H9 (cell line): ENCODE data around the gene GDPD4. TPM values are rescaled to one million over a fixed set of nuclear protein-coding genes. Genes with fewer than 3 reads are reported as not detected.

Experiments
- DNase-seq: peaks from one replicate; pipeline ENCODE4 v3.0.0-alpha.2; 2017
- H2AFZ ChIP-seq: one replicate; pipeline ENCODE4 v1.6.1; 2013; ENCODE audit warnings: mild to moderate bottlenecking, low read length, control low read depth, moderate library complexity
- H2AK5ac ChIP-seq: 2 replicates; pipeline ENCODE4 v1.6.1; 2013; ENCODE audit warnings: low read length, control low read depth, mixed read lengths; ENCODE audit not compliant: insufficient read length
- H2BK120ac ChIP-seq: one replicate; pipeline ENCODE4 v1.6.1; 2013; ENCODE audit warnings: low read depth, mild to moderate bottlenecking, low read length, control low read depth, inconsistent platforms; ENCODE audit not compliant: poor library complexity, severe bottlenecking
- H2BK12ac ChIP-seq: 2 replicates; pipeline ENCODE4 v1.6.1; 2013; ENCODE audit warnings: low read length, control low read depth, mixed read lengths, low read depth; ENCODE audit not compliant: insufficient read length
- H2BK15ac ChIP-seq: 2 replicates; pipeline ENCODE4 v1.6.1; 2013; ENCODE audit warnings: low read depth, low read length, control low read depth
- H2BK20ac ChIP-seq: one replicate; pipeline ENCODE4 v1.6.1; 2013; ENCODE audit warnings: low read depth, mild to moderate bottlenecking, low read length, control low read depth, inconsistent platforms; ENCODE audit not compliant: poor library complexity, severe bottlenecking
- H2BK5ac ChIP-seq: 2 replicates; pipeline ENCODE4 v1.6.1; 2013; ENCODE audit warnings: low read length, control low read depth, mixed read lengths; ENCODE audit not compliant: insufficient read length
- H3K14ac ChIP-seq: 2 replicates; pipeline ENCODE4 v1.6.1; 2013; ENCODE audit warnings: low read length, control low read depth; ENCODE audit not compliant: insufficient read depth
- H3K18ac ChIP-seq: 2 replicates; pipeline ENCODE4 v1.6.1; 2013; ENCODE audit warnings: low read depth, mild to moderate bottlenecking, mixed read lengths, low read length, control low read depth; ENCODE audit not compliant: insufficient read length
- H3K23ac ChIP-seq: 2 replicates; pipeline ENCODE4 v1.6.1; 2013; ENCODE audit warnings: low read length, control low read depth, mixed read lengths, low read depth; ENCODE audit not compliant: insufficient read length
- H3K23me2 ChIP-seq: 2 replicates; pipeline ENCODE4 v1.6.1; 2013; ENCODE audit warnings: low read depth, mild to moderate bottlenecking, mixed read lengths, low read length, control low read depth; ENCODE audit not compliant: insufficient read length, poor library complexity, severe bottlenecking
- H3K27ac ChIP-seq: 2 replicates; pipeline ENCODE4 v1.5.1; 2013; ENCODE audit warnings: low read length, control low read depth, mixed read lengths, low read depth; ENCODE audit not compliant: insufficient read length
- H3K27me3 ChIP-seq: 2 replicates; pipeline ENCODE4 v1.6.1; 2013; ENCODE audit warnings: low read length, control low read depth, inconsistent platforms; ENCODE audit not compliant: insufficient read depth
- H3K4ac ChIP-seq: 2 replicates; pipeline ENCODE4 v1.6.1; 2013; ENCODE audit warnings: low read depth, mild to moderate bottlenecking, control low read depth, inconsistent platforms, low read length, moderate library complexity
- H3K4me1 ChIP-seq: 2 replicates; pipeline ENCODE4 v1.6.1; 2013; ENCODE audit warnings: low read length, control low read depth, inconsistent platforms; ENCODE audit not compliant: insufficient read depth
- H3K4me2 ChIP-seq: 2 replicates; pipeline ENCODE4 v1.6.1; 2013; ENCODE audit warnings: low read length, control low read depth, mixed read lengths; ENCODE audit not compliant: insufficient read length, insufficient read depth
- H3K56ac ChIP-seq: 2 replicates; pipeline ENCODE4 v1.6.1; 2013; ENCODE audit warnings: low read depth, mild to moderate bottlenecking, mixed read lengths, low read length, control low read depth; ENCODE audit not compliant: insufficient read length
- H3K79me1 ChIP-seq: 2 replicates; pipeline ENCODE4 v1.6.1; 2013; ENCODE audit warnings: low read depth, mild to moderate bottlenecking, moderate library complexity, low read length, control low read depth, inconsistent platforms; ENCODE audit not compliant: insufficient read depth, poor library complexity, severe bottlenecking
- H3K79me2 ChIP-seq: 2 replicates; pipeline ENCODE4 v1.6.1; 2013; ENCODE audit warnings: low read length, control low read depth, inconsistent platforms; ENCODE audit not compliant: insufficient read depth
- H3K9ac ChIP-seq: 2 replicates; pipeline ENCODE4 v1.6.1; 2013; ENCODE audit warnings: low read length, control low read depth, mixed read lengths; ENCODE audit not compliant: insufficient read length; ENCODE audit errors: extremely low read depth
- H3K9me3 ChIP-seq: one replicate; pipeline ENCODE4 v1.6.1; 2013; ENCODE audit warnings: low read depth, low read length, inconsistent platforms; ENCODE audit not compliant: control insufficient read depth
- H3T11ph ChIP-seq: one replicate; pipeline ENCODE4 v1.6.1; 2013; ENCODE audit warnings: mild to moderate bottlenecking, low read length, control low read depth, inconsistent platforms
- H4K20me1 ChIP-seq: one replicate; pipeline ENCODE4 v1.6.1; 2013; ENCODE audit not compliant: control insufficient read depth, insufficient read length, insufficient read depth
- H4K5ac ChIP-seq: 2 replicates; pipeline ENCODE4 v1.6.1; 2013; ENCODE audit warnings: low read depth, mild to moderate bottlenecking, mixed read lengths, low read length, control low read depth; ENCODE audit not compliant: insufficient read length
- H4K8ac ChIP-seq: replicated peaks from 2 replicates; pipeline ENCODE4 v1.6.1; 2013; ENCODE audit warnings: low read length, control low read depth, mixed read lengths, low read depth; ENCODE audit not compliant: insufficient read length
- H4K91ac ChIP-seq: 2 replicates; pipeline ENCODE4 v1.6.1; 2013; ENCODE audit warnings: low read depth, mild to moderate bottlenecking, moderate library complexity, mixed read lengths, low read length, control low read depth; ENCODE audit not compliant: insufficient read length
- H3K27ac Mint-ChIP-seq, 3 experiments: 2 replicates in 2 of 3; 3 replicates in 1 of 3; pipeline ENCODE4 v1.8.0; 2020 to 2021; ENCODE audit warnings: mixed read lengths in 3 of 3, mild to moderate bottlenecking in 1 of 3, moderate library complexity in 1 of 3
- H3K27me3 Mint-ChIP-seq: 2 replicates; pipeline ENCODE4 v1.8.0; 2021; ENCODE audit warnings: low read depth, mild to moderate bottlenecking, moderate library complexity, mixed read lengths
- H3K36me3 Mint-ChIP-seq, 3 experiments: 2 replicates in 2 of 3; 3 replicates in 1 of 3; pipeline ENCODE4 v1.8.0; 2020 to 2021; ENCODE audit warnings: low read depth in 3 of 3, mixed read lengths in 3 of 3; ENCODE audit not compliant: insufficient read depth in 1 of 3
- H3K4me1 Mint-ChIP-seq, 2 experiments: 2 replicates each; pipeline ENCODE4 v1.8.0; 2020; ENCODE audit warnings: mixed read lengths in 2 of 2
- H3K4me3 Mint-ChIP-seq, 2 experiments: 2 replicates in 1 of 2; 3 replicates in 1 of 2; pipeline ENCODE4 v1.8.0; 2020 to 2021; ENCODE audit warnings: mild to moderate bottlenecking in 2 of 2, mixed read lengths in 2 of 2, moderate library complexity in 1 of 2
- H3K9me3 Mint-ChIP-seq, 2 experiments: 2 replicates in 1 of 2; 3 replicates in 1 of 2; pipeline ENCODE4 v1.8.0; 2020; ENCODE audit warnings: mild to moderate bottlenecking in 2 of 2, mixed read lengths in 2 of 2, moderate library complexity in 1 of 2
- WGBS: extraction: QIAGEN DNeasy Blood & Tissue Kit; methylation state at CpG from one replicate; pipeline ENCODE4 v1.1.7; 2013; ENCODE audit warnings: missing lambda C conversion rate, low lambda C conversion rate, mixed read lengths; ENCODE audit not compliant: insufficient read length; ENCODE audit errors: extremely low coverage; 5-methylcytosine and 5-hydroxymethylcytosine counted together
- total RNA-seq: library from RNA; stranded (reverse); gene quantifications from 2 replicates; pipeline ENCODE4 v1.2.1, GENCODE V29; 2021
- TF ChIP-seq, protein P1 (sequence below): fragments of 200-600 bp; sonication (generic); conservative IDR thresholded peaks from 3 replicates; pipeline ENCODE4 v1.8.0; 2021; ENCODE audit warnings: antibody characterized with exemption, mild to moderate bottlenecking

The GDPD4 gene
- total RNA-seq, 1 experiment from 2014 or later, result not detected

DNA sequence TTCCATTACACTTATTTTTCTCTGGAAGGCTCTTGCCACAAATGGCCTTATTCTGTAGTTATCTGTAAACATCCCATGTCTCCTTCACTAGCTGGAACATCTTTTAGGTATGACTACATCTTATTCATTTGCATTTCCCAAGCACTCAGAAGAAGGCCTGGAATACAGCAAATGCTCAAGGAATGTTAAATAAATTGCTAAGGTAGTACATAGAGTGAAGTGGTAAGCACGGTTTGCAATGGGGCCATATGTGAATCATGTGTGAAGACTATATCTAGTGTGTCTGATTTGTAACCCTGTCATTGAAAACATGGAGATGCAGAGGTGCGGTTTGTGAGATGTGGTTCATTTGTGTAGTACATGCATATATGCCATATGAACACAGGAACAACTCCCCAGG is 33.5 kb downstream of the GDPD4 start:
- H4K8ac ChIP-seq, result no peak overlapping the region
- H2AFZ ChIP-seq, result no peak overlapping the region
- no peak overlapping the region for H3K23ac ChIP-seq
- no peak overlapping the region for H3K56ac ChIP-seq
- no peaks in the 10 kb centered on the region for H3K23me2 ChIP-seq
- TF ChIP-seq, protein P1, sequence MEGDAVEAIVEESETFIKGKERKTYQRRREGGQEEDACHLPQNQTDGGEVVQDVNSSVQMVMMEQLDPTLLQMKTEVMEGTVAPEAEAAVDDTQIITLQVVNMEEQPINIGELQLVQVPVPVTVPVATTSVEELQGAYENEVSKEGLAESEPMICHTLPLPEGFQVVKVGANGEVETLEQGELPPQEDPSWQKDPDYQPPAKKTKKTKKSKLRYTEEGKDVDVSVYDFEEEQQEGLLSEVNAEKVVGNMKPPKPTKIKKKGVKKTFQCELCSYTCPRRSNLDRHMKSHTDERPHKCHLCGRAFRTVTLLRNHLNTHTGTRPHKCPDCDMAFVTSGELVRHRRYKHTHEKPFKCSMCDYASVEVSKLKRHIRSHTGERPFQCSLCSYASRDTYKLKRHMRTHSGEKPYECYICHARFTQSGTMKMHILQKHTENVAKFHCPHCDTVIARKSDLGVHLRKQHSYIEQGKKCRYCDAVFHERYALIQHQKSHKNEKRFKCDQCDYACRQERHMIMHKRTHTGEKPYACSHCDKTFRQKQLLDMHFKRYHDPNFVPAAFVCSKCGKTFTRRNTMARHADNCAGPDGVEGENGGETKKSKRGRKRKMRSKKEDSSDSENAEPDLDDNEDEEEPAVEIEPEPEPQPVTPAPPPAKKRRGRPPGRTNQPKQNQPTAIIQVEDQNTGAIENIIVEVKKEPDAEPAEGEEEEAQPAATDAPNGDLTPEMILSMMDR, result no peak
- H3T11ph ChIP-seq, result no peak overlapping the region
- WGBS, result no CpG with 5 or more reads among the region's 2 CpGs
- H3K79me1 ChIP-seq, result no peaks in the 10 kb centered on the region
- no peak overlapping the region for H3K9ac ChIP-seq
- H2AK5ac ChIP-seq, result no peak overlapping the region
- H3K79me2 ChIP-seq, result no peaks in the 10 kb centered on the region
- H3K4me1 ChIP-seq, result no peaks in the 10 kb centered on the region
- no peak overlapping the region for H2BK15ac ChIP-seq
- H3K9me3 ChIP-seq, result no peaks in the 10 kb centered on the region
- no peak overlapping the region for H3K4me2 ChIP-seq
- no peak overlapping the region for H2BK12ac ChIP-seq
- H3K9me3 Mint-ChIP-seq, result peaks cover 4 to 6% of the 10 kb centered on the region in 2 experiments
- H3K27ac ChIP-seq, result no peak overlapping the region
- H4K20me1 ChIP-seq, result no peaks in the 10 kb centered on the region
- no peak for DNase-seq
- H3K27me3 ChIP-seq, result no peaks in the 10 kb centered on the region
- no peak overlapping the region for H3K4me3 Mint-ChIP-seq
- no peak overlapping the region for H4K5ac ChIP-seq
- H2BK20ac ChIP-seq, result no peak overlapping the region
- H4K91ac ChIP-seq, result no peak overlapping the region
- no peak overlapping the region for H3K4ac ChIP-seq
- no peak overlapping the region for H3K18ac ChIP-seq
- H2BK120ac ChIP-seq, result no peak overlapping the region
- no peaks in the 10 kb centered on the region for H3K4me1 Mint-ChIP-seq
- H2BK5ac ChIP-seq, result no peak overlapping the region
- no peak overlapping the region for H3K27ac Mint-ChIP-seq
- peaks cover 0 to 7% (median 0%) of the 10 kb centered on the region in 3 experiments; a peak in 2 of 7 replicates for H3K36me3 Mint-ChIP-seq
- H3K27me3 Mint-ChIP-seq, result peaks cover 2% of the 10 kb centered on the region
- no peak overlapping the region for H3K14ac ChIP-seq
